Measurements from ENCODE around the gene IRF2BP2.

IRF2BP2 gene

DNA sequence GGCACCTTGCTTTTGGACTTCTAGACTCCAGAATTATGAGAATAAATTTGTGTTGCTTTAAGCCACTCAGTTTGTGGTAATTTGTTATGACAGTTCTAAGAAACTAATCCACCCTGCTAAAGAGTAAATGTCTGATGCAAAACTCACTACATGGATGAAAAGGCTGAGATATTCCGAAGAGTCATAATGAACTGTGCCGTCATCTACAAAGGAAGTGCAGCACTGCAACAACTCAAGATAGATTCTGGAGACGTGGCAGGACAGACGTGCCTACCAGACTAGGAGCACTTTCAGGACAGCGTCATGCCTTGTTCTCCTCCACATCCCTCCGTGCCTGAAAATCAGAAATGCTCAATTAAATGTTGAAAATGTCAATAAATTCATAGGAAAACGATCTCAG lies 24.4 kb upstream of the IRF2BP2 start:
- Histone ChIP-seq H3K4me3 (ENCODE audit: insufficient read depth, low read depth, low read length, poor library complexity, severe bottlenecking) (no peak overlapping the region), H3K27me3 (replicated peaks; ENCODE audit: control insufficient read depth, insufficient read depth, low read length, poor library complexity, severe bottlenecking) (no peaks in the 10 kb centered on the region), H3K36me3 (ENCODE audit: control insufficient read depth, insufficient read depth, low read length) (no peaks in the 10 kb centered on the region), H3K9me3 (ENCODE audit: control insufficient read depth, low read length) (no peaks in the 10 kb centered on the region), H3K4me1 (ENCODE audit: control insufficient read depth, insufficient read depth, low read length, poor library complexity, severe bottlenecking) (no peaks in the 10 kb centered on the region), H3K27ac (ENCODE audit: insufficient read depth, low read length, poor library complexity, severe bottlenecking) (no peak overlapping the region)
- DNase-seq, result no peak

DNA sequence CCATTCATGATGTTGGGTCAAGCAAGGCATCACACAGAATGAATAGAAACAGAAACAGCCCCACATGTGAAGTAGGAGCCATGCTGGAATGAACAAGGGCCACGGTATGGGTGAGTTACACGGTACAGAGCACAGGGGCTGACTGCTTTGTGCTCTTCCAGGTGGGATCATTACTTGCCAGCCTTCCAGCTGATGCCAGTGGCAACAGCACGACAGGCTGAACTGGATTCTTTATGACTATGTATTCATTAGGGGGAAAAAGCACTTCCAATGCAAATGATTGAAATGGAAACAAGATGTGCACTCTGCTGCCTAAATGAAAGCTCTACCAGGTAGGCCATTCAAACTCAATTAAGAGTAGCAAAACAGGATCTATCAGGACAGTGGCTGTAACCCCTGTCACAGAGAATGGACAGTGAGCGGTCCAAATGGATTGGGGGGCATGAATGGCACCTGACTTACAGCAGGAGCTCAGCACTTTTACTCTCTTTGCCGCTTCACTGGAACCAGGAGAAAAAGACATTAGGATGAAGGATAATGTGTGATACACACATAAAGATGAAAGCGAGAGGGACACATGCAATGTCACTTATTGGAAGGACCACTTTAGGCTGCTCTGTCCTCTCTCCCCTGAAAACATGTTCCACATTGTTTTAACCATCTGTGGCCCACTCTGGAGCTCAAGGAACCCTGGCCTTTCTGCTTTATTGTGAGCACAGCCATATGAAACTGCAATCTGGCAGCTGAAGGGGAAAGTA lies 23.4 kb upstream of the IRF2BP2 start:
- H3K27me3 ChIP-seq (replicated peaks; ENCODE audit: control insufficient read depth, insufficient read depth, low read length, poor library complexity, severe bottlenecking), result no peaks in the 10 kb centered on the region
- no peaks in the 10 kb centered on the region for H3K4me1 ChIP-seq (ENCODE audit: control insufficient read depth, insufficient read depth, low read length, poor library complexity, severe bottlenecking)
- no peak for DNase-seq
- no peak overlapping the region for H3K4me3 ChIP-seq (ENCODE audit: insufficient read depth, low read depth, low read length, poor library complexity, severe bottlenecking)
- H3K36me3 ChIP-seq (ENCODE audit: control insufficient read depth, insufficient read depth, low read length), result no peaks in the 10 kb centered on the region
- no peak overlapping the region for H3K27ac ChIP-seq (ENCODE audit: insufficient read depth, low read length, poor library complexity, severe bottlenecking)
- no peaks in the 10 kb centered on the region for H3K9me3 ChIP-seq (ENCODE audit: control insufficient read depth, low read length)

GRCh38 chr1:234632225-234632624 lies 22.2 kb upstream of the IRF2BP2 start:
- DNase-seq, result no peak
- no peaks in the 10 kb centered on the region for H3K36me3 ChIP-seq (ENCODE audit: control insufficient read depth, insufficient read depth, low read length)
- no peaks in the 10 kb centered on the region for H3K4me1 ChIP-seq (ENCODE audit: control insufficient read depth, insufficient read depth, low read length, poor library complexity, severe bottlenecking)
- no peaks in the 10 kb centered on the region for H3K9me3 ChIP-seq (ENCODE audit: control insufficient read depth, low read length)
- H3K27me3 ChIP-seq (replicated peaks; ENCODE audit: control insufficient read depth, insufficient read depth, low read length, poor library complexity, severe bottlenecking), result no peaks in the 10 kb centered on the region
- H3K27ac ChIP-seq (ENCODE audit: insufficient read depth, low read length, poor library complexity, severe bottlenecking), result no peak overlapping the region
- no peak overlapping the region for H3K4me3 ChIP-seq (ENCODE audit: insufficient read depth, low read depth, low read length, poor library complexity, severe bottlenecking)

DNA sequence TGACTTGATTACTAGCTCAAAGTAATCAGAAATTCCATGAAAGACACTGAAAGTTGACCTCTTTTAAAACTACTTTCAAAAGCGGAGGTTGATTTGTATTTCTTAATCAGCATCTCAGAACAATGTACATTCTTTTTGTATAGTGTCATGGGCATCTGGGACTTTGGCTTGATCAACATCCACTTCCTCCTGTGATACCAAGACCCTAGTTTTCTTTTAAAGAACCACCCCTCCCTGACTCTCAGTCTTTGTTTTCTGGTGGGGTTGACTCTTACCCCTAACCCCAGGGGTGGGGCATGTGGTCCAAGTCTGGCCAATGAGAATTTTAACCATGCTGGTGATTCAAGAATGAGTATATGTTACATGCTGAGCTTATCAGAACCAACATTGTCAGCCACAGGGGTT lies 21.7 kb upstream of the IRF2BP2 start:
- no peaks in the 10 kb centered on the region for H3K27me3 ChIP-seq (replicated peaks; ENCODE audit: control insufficient read depth, insufficient read depth, low read length, poor library complexity, severe bottlenecking)
- H3K4me3 ChIP-seq (ENCODE audit: insufficient read depth, low read depth, low read length, poor library complexity, severe bottlenecking), result no peak overlapping the region
- DNase-seq, result no peak
- H3K4me1 ChIP-seq (ENCODE audit: control insufficient read depth, insufficient read depth, low read length, poor library complexity, severe bottlenecking), result no peaks in the 10 kb centered on the region
- no peaks in the 10 kb centered on the region for H3K36me3 ChIP-seq (ENCODE audit: control insufficient read depth, insufficient read depth, low read length)
- H3K9me3 ChIP-seq (ENCODE audit: control insufficient read depth, low read length), result no peaks in the 10 kb centered on the region
- no peak overlapping the region for H3K27ac ChIP-seq (ENCODE audit: insufficient read depth, low read length, poor library complexity, severe bottlenecking)

- no peak overlapping the region for H3K4me3 ChIP-seq (ENCODE audit: insufficient read depth, low read depth, low read length, poor library complexity, severe bottlenecking)
- H3K27me3 ChIP-seq (replicated peaks; ENCODE audit: control insufficient read depth, insufficient read depth, low read length, poor library complexity, severe bottlenecking), result no peaks in the 10 kb centered on the region
- no peak overlapping the region for H3K27ac ChIP-seq (ENCODE audit: insufficient read depth, low read length, poor library complexity, severe bottlenecking)
- DNase-seq, result no peak
- no peaks in the 10 kb centered on the region for H3K4me1 ChIP-seq (ENCODE audit: control insufficient read depth, insufficient read depth, low read length, poor library complexity, severe bottlenecking)
- H3K36me3 ChIP-seq (ENCODE audit: control insufficient read depth, insufficient read depth, low read length), result no peaks in the 10 kb centered on the region
- H3K9me3 ChIP-seq (ENCODE audit: control insufficient read depth, low read length), result no peaks in the 10 kb centered on the region
These were observed 19.0 kb upstream of the IRF2BP2 start for GRCh38 chr1:234629026-234629425.

- no peak for DNase-seq
- H3K4me3 ChIP-seq (ENCODE audit: insufficient read depth, low read depth, low read length, poor library complexity, severe bottlenecking), result no peak overlapping the region
- no peaks in the 10 kb centered on the region for H3K4me1 ChIP-seq (ENCODE audit: control insufficient read depth, insufficient read depth, low read length, poor library complexity, severe bottlenecking)
- no peaks in the 10 kb centered on the region for H3K36me3 ChIP-seq (ENCODE audit: control insufficient read depth, insufficient read depth, low read length)
- no peaks in the 10 kb centered on the region for H3K9me3 ChIP-seq (ENCODE audit: control insufficient read depth, low read length)
- no peak overlapping the region for H3K27ac ChIP-seq (ENCODE audit: insufficient read depth, low read length, poor library complexity, severe bottlenecking)
- H3K27me3 ChIP-seq (replicated peaks; ENCODE audit: control insufficient read depth, insufficient read depth, low read length, poor library complexity, severe bottlenecking), result no peaks in the 10 kb centered on the region
These were observed 18.1 kb upstream of the IRF2BP2 start for GRCh38 chr1:234628089-234628488.

GRCh38 chr1:234627009-234627950 lies 17.3 kb upstream of the IRF2BP2 start:
- Histone ChIP-seq H3K36me3 (ENCODE audit: control insufficient read depth, insufficient read depth, low read length) (no peaks in the 10 kb centered on the region), H3K27me3 (replicated peaks; ENCODE audit: control insufficient read depth, insufficient read depth, low read length, poor library complexity, severe bottlenecking) (no peaks in the 10 kb centered on the region), H3K4me3 (ENCODE audit: insufficient read depth, low read depth, low read length, poor library complexity, severe bottlenecking) (no peak overlapping the region), H3K4me1 (ENCODE audit: control insufficient read depth, insufficient read depth, low read length, poor library complexity, severe bottlenecking) (no peaks in the 10 kb centered on the region), H3K9me3 (ENCODE audit: control insufficient read depth, low read length) (no peaks in the 10 kb centered on the region), H3K27ac (ENCODE audit: insufficient read depth, low read length, poor library complexity, severe bottlenecking) (no peak overlapping the region)
- no peak for DNase-seq

DNA sequence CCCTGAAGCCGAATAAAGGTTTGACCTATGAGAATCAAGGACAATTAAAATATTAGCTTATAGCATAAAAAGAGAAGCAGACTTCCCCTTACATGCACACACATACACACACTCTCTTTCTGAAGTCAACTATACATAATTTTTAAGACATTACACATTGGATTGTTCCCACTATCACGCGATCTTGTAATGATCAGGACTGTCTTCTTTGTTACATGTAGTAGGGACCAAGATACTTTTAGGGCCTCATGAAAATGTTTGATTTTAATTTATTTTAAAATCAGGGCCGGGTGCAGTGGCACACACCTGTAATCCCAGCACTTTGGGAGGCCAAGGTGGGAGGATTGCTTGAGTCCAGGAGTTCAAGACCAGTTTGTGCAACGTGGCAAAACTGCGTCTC lies 16.4 kb upstream of the IRF2BP2 start:
- Histone ChIP-seq H3K9me3 (ENCODE audit: control insufficient read depth, low read length) (no peaks in the 10 kb centered on the region), H3K27me3 (replicated peaks; ENCODE audit: control insufficient read depth, insufficient read depth, low read length, poor library complexity, severe bottlenecking) (no peaks in the 10 kb centered on the region), H3K4me1 (ENCODE audit: control insufficient read depth, insufficient read depth, low read length, poor library complexity, severe bottlenecking) (no peaks in the 10 kb centered on the region), H3K4me3 (ENCODE audit: insufficient read depth, low read depth, low read length, poor library complexity, severe bottlenecking) (no peak overlapping the region), H3K27ac (ENCODE audit: insufficient read depth, low read length, poor library complexity, severe bottlenecking) (no peak overlapping the region), H3K36me3 (ENCODE audit: control insufficient read depth, insufficient read depth, low read length) (no peaks in the 10 kb centered on the region)
- no peak for DNase-seq

DNA sequence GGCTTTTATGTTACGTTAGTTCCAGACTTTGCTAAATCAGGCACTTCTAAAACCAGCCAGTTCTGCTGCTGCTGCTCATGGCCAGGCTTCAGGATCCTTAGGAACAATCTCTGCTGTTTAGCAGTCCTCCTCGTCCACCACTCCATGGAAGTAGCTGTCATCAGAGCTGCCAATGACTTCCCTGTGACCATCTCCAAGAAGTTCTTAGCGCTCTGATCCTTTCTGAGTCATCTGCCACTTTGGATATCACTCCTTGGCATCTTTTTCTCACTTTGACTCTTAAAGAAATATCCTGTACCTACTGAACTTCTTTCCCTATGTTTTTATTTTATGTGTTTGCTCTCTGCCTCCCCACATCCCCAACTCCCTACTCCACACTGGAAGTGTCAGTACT lies 14.7 kb upstream of the IRF2BP2 start:
- no peak for DNase-seq
- Histone ChIP-seq H3K4me1 (ENCODE audit: control insufficient read depth, insufficient read depth, low read length, poor library complexity, severe bottlenecking) (no peaks in the 10 kb centered on the region), H3K36me3 (ENCODE audit: control insufficient read depth, insufficient read depth, low read length) (no peaks in the 10 kb centered on the region), H3K4me3 (ENCODE audit: insufficient read depth, low read depth, low read length, poor library complexity, severe bottlenecking) (no peak overlapping the region), H3K27me3 (replicated peaks; ENCODE audit: control insufficient read depth, insufficient read depth, low read length, poor library complexity, severe bottlenecking) (no peaks in the 10 kb centered on the region), H3K9me3 (ENCODE audit: control insufficient read depth, low read length) (no peaks in the 10 kb centered on the region), H3K27ac (ENCODE audit: insufficient read depth, low read length, poor library complexity, severe bottlenecking) (no peak overlapping the region)

DNA sequence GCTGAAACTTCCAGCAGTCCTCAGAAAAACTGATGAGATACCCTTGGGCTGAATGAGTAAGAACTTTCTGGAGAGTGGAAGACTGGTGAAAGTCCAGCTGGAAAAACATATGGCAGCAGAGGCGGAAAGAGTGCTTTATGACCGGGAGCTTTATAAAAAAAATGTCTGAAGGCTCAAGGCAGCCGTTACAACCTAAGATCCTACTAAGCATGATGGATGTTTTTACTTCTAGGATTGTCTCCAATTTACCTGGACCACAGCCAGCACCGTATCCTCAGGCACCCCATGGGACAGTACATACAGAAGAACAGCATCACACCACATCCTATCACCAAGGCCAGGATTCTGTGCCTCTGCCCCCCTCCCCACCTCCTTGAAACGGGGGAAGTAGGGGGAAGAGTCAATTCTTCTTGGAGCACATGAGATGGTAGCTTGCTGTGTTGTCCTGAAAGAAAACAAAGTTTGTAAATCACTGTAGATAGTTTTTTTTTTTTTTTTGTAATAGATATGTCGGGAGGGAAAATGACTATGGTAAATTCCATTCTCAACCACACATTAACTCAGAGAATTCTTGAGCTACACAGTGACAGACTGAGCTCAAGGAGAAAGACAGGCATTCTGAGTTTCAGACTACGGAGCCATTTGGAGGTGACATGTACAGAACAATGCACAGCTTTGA lies 11.8 kb upstream of the IRF2BP2 start:
- Histone ChIP-seq H3K4me3 (ENCODE audit: insufficient read depth, low read depth, low read length, poor library complexity, severe bottlenecking) (no peak overlapping the region), H3K4me1 (ENCODE audit: control insufficient read depth, insufficient read depth, low read length, poor library complexity, severe bottlenecking) (no peaks in the 10 kb centered on the region), H3K27me3 (replicated peaks; ENCODE audit: control insufficient read depth, insufficient read depth, low read length, poor library complexity, severe bottlenecking) (no peaks in the 10 kb centered on the region), H3K9me3 (ENCODE audit: control insufficient read depth, low read length) (no peaks in the 10 kb centered on the region), H3K36me3 (ENCODE audit: control insufficient read depth, insufficient read depth, low read length) (no peaks in the 10 kb centered on the region), H3K27ac (ENCODE audit: insufficient read depth, low read length, poor library complexity, severe bottlenecking) (no peak overlapping the region)
- no peak for DNase-seq
